IMR-90 (cell line): ENCODE measurements around the gene ECSIT. TPM values are rescaled to one million over a fixed set of nuclear protein-coding genes. Genes with fewer than 3 reads are reported as not detected.

ENCODE experiments used
- ATAC-seq: fragments of 200-7000 bp; cut with Tn5 transposase; 2 replicates; pipeline ENCODE4 v1.9.1; 2020; ENCODE audit warnings: low read depth, mild to moderate bottlenecking, moderate library complexity
- BruUV-seq: library from RNA; stranded (reverse); fragments of 400-500 nt; replicated peaks from 2 replicates; lab custom pipeline; 2021; lab: Mats Ljungman, UMichigan
- CTCF ChIA-PET: fragments of 300-600 bp; formaldehyde crosslinking; extraction: SDS; loops from one replicate; lab custom pipeline; 2021; ENCODE audit warnings: antibody characterized with exemption; lab: Yijun Ruan, JAX
- POLR2A ChIA-PET: fragments of 300-600 bp; sonication (Branson Sonifier 250); formaldehyde crosslinking; loops from one replicate; lab custom pipeline; 2022; ENCODE audit warnings: antibody characterized with exemption; ENCODE audit not compliant: unreplicated experiment; lab: Charles Lee
- DNase-seq: peaks from one replicate; pipeline ENCODE4 v3.0.0; 2013
- H2AFZ ChIP-seq: replicated peaks from 2 replicates; pipeline ENCODE3; 2013; ENCODE audit warnings: low read length, mild to moderate bottlenecking; ENCODE audit not compliant: poor library complexity
- H2AK5ac ChIP-seq: 2 replicates; pipeline ENCODE4 v1.6.1; 2013; ENCODE audit warnings: low read depth, low read length, inconsistent platforms
- H2AK9ac ChIP-seq: replicated peaks from 2 replicates; pipeline ENCODE3; 2013; ENCODE audit warnings: mild to moderate bottlenecking, low read depth, low read length, moderate library complexity; ENCODE audit not compliant: poor library complexity
- H2BK120ac ChIP-seq: 2 replicates; pipeline ENCODE4 v1.6.1; 2013; ENCODE audit warnings: low read depth, low read length, inconsistent platforms
- H2BK15ac ChIP-seq: 3 replicates; pipeline ENCODE4 v1.6.1; 2013; ENCODE audit warnings: low read depth, low read length, inconsistent platforms
- H2BK20ac ChIP-seq: 2 replicates; pipeline ENCODE4 v1.6.1; 2013; ENCODE audit warnings: low read depth, mild to moderate bottlenecking, inconsistent platforms, low read length, moderate library complexity
- H2BK5ac ChIP-seq: 2 replicates; pipeline ENCODE4 v1.6.1; 2013; ENCODE audit warnings: mild to moderate bottlenecking, low read depth, low read length, inconsistent platforms; ENCODE audit not compliant: poor library complexity, severe bottlenecking
- H3K14ac ChIP-seq: replicated peaks from 2 replicates; pipeline ENCODE4 v1.6.1; 2013; ENCODE audit warnings: low read depth, low read length, inconsistent platforms
- H3K18ac ChIP-seq: 2 replicates; pipeline ENCODE4 v1.6.1; 2013; ENCODE audit warnings: low read depth, low read length, control low read depth
- H3K23ac ChIP-seq: 2 replicates; pipeline ENCODE4 v1.6.1; 2013; ENCODE audit warnings: low read depth, low read length, inconsistent platforms
- H3K27ac ChIP-seq: 2 replicates; pipeline ENCODE4 v1.5.1; 2013; ENCODE audit warnings: mild to moderate bottlenecking, control low read depth, low read length; ENCODE audit not compliant: insufficient read depth
- H3K27me3 ChIP-seq: 2 replicates; pipeline ENCODE4 v1.6.1; 2013; ENCODE audit warnings: low read length; ENCODE audit not compliant: control insufficient read depth, insufficient read depth
- H3K36me3 ChIP-seq: 2 replicates; pipeline ENCODE4 v1.6.1; 2013; ENCODE audit warnings: low read length, mixed read lengths; ENCODE audit not compliant: control insufficient read depth, insufficient read depth
- H3K4ac ChIP-seq: 2 replicates; pipeline ENCODE4 v1.6.1; 2013; ENCODE audit warnings: low read depth, low read length, inconsistent platforms
- H3K4me1 ChIP-seq: 2 replicates; pipeline ENCODE4 v1.6.1; 2013; ENCODE audit warnings: low read length, mixed read lengths; ENCODE audit not compliant: control insufficient read depth, insufficient read depth
- H3K4me2 ChIP-seq: 2 replicates; pipeline ENCODE4 v1.6.1; 2013; ENCODE audit warnings: low read depth, mild to moderate bottlenecking, control low read depth, low read length, moderate library complexity
- H3K4me3 ChIP-seq: 2 replicates; pipeline ENCODE4 v1.5.1; 2013; ENCODE audit warnings: low read depth, mild to moderate bottlenecking, control low read depth, low read length, moderate library complexity; ENCODE audit not compliant: insufficient read depth
- H3K56ac ChIP-seq: 2 replicates; pipeline ENCODE4 v1.6.1; 2013; ENCODE audit warnings: low read length, inconsistent platforms; ENCODE audit not compliant: insufficient read depth; ENCODE audit errors: extremely low read depth
- H3K79me1 ChIP-seq, 2 experiments: 2 replicates each; pipeline ENCODE4 v1.6.1; 2013; ENCODE audit warnings: low read length in 2 of 2, inconsistent platforms in 1 of 2, low read depth in 1 of 2
- H3K9ac ChIP-seq: 2 replicates; pipeline ENCODE4 v1.6.1; 2013; ENCODE audit warnings: low read depth, low read length, control low read depth
- H3K9me1 ChIP-seq: 2 replicates; pipeline ENCODE4 v1.6.1; 2013; ENCODE audit warnings: low read length, inconsistent platforms; ENCODE audit not compliant: insufficient read depth
- H3K9me3 ChIP-seq: 2 replicates; pipeline ENCODE4 v1.6.1; 2013; ENCODE audit warnings: low read length; ENCODE audit not compliant: control insufficient read depth, insufficient read depth
- H4K20me1 ChIP-seq: 2 replicates; pipeline ENCODE4 v1.6.1; 2013; ENCODE audit warnings: low read length, inconsistent platforms; ENCODE audit not compliant: insufficient read depth
- H4K5ac ChIP-seq: 2 replicates; pipeline ENCODE4 v1.6.1; 2013; ENCODE audit warnings: mild to moderate bottlenecking, low read depth, low read length, control low read depth
- H4K8ac ChIP-seq, 2 experiments: 2 replicates each; pipeline ENCODE4 v1.6.1; 2013; ENCODE audit warnings: low read depth in 2 of 2, low read length in 2 of 2, control low read depth in 1 of 2, inconsistent platforms in 1 of 2
- H4K91ac ChIP-seq: 2 replicates; pipeline ENCODE4 v1.6.1; 2013; ENCODE audit warnings: low read depth, low read length, inconsistent platforms; ENCODE audit not compliant: insufficient read depth
- BHLHE40 ChIP-seq: fragments of 150-350 bp; IDR thresholded peaks from 2 replicates; pipeline ENCODE4 v1.6.1; 2016; ENCODE audit warnings: mild to moderate bottlenecking, low read depth, low read length
- CEBPB ChIP-seq: IDR thresholded peaks from 2 replicates; pipeline ENCODE4 v1.6.1; 2012; ENCODE audit warnings: low read depth, low read length, improper control_type of control experiment
- CHD1 ChIP-seq: IDR thresholded peaks from 2 replicates; pipeline ENCODE4 v1.6.1; 2012; ENCODE audit warnings: low read depth, low read length, improper control_type of control experiment
- CTCF ChIP-seq: conservative IDR thresholded peaks from 2 replicates; pipeline ENCODE4 v1.5.1; 2012; ENCODE audit warnings: mild to moderate bottlenecking, low read depth, low read length, improper control_type of control experiment
- ELK1 ChIP-seq: fragments of 150-350 bp; IDR thresholded peaks from 2 replicates; pipeline ENCODE4 v1.6.1; 2016; ENCODE audit warnings: low read depth, mild to moderate bottlenecking, low read length, moderate library complexity, borderline replicate concordance
- MAFK ChIP-seq: IDR thresholded peaks from 2 replicates; pipeline ENCODE4 v1.6.1; 2012; ENCODE audit warnings: low read depth, low read length, improper control_type of control experiment
- MAZ ChIP-seq: IDR thresholded peaks from 2 replicates; pipeline ENCODE4 v1.6.1; 2012; ENCODE audit warnings: low read depth, mild to moderate bottlenecking, low read length, improper control_type of control experiment, moderate library complexity, borderline replicate concordance
- MXI1 ChIP-seq: IDR thresholded peaks from 2 replicates; pipeline ENCODE4 v1.6.1; 2012; ENCODE audit warnings: low read depth, mild to moderate bottlenecking, low read length, moderate library complexity, borderline replicate concordance
- NFE2L2 ChIP-seq: fragments of 150-350 bp; IDR thresholded peaks from 2 replicates; pipeline ENCODE4 v1.6.1; 2016; ENCODE audit warnings: low read depth, mild to moderate bottlenecking, low read length
- POLR2A ChIP-seq: IDR thresholded peaks from 2 replicates; pipeline ENCODE4 v1.6.1; 2012; ENCODE audit warnings: mild to moderate bottlenecking, low read depth, low read length
- RCOR1 ChIP-seq: IDR thresholded peaks from 2 replicates; pipeline ENCODE4 v1.6.1; 2012; ENCODE audit warnings: mild to moderate bottlenecking, low read length, improper control_type of control experiment; ENCODE audit not compliant: insufficient replicate concordance
- RFX5 ChIP-seq: IDR thresholded peaks from 2 replicates; pipeline ENCODE4 v1.8.0; 2012; ENCODE audit warnings: low read depth, mild to moderate bottlenecking, low read length, moderate library complexity
- SMC3 ChIP-seq: fragments of 150-350 bp; IDR thresholded peaks from 2 replicates; pipeline ENCODE4 v1.6.1; 2016; ENCODE audit warnings: low read depth, mild to moderate bottlenecking, antibody characterized with exemption, low read length, moderate library complexity
- USF2 ChIP-seq: fragments of 150-350 bp; IDR thresholded peaks from 2 replicates; pipeline ENCODE4 v1.6.1; 2017; ENCODE audit warnings: mild to moderate bottlenecking, antibody characterized with exemption, low read length, low read depth
- WGBS, 2 experiments: methylation state at CpG; one replicate each; pipeline versions ENCODE4 v1.1.5 to v1.1.7; 2013; ENCODE audit warnings: missing lambda C conversion rate in 2 of 2; ENCODE audit not compliant: insufficient read length in 1 of 2; ENCODE audit errors: extremely low coverage in 2 of 2; 5-methylcytosine and 5-hydroxymethylcytosine counted together
- dilution Hi-C: fragments of 300-500 bp; cut with HindIII; formaldehyde crosslinking; loops from one replicate; pipeline ENCODE4 v1.14.3; 2018; ENCODE audit warnings: low sequenced_read_pairs; ENCODE audit not compliant: unreplicated experiment
- in situ Hi-C: fragments of 300-500 bp; cut with MboI; formaldehyde crosslinking; loops from 3 replicates; pipeline ENCODE4 v1.14.3; 2019; ENCODE audit warnings: low sequenced_read_pairs, inconsistent platforms, mixed read lengths
- intact Hi-C: fragments of 100-400 bp; cut with micrococcal nuclease; formaldehyde crosslinking; loops from 2 replicates; pipeline ENCODE4 v1.10.0; 2022
- polyA plus RNA-seq, 3 experiments: library from polyadenylated mRNA; depleted of rRNA; stranded (reverse); fragments of >200 nt; gene quantifications; 2 replicates each; pipeline ENCODE4 v1.2.3, GENCODE V29; 2012; ENCODE audit warnings: low replicate concordance in 1 of 3
- total RNA-seq: library from RNA; depleted of rRNA; stranded (reverse); fragments of >200 nt; gene quantifications from 2 replicates; pipeline ENCODE4 v1.2.3, GENCODE V29; 2012

Gene ECSIT
- total and polyA plus RNA-seq, 2 of the 4 experiments (the other 2 are of a cell fraction), result 30.5 to 42.3 TPM

- ATAC-seq, result no peak
- 81% methylated on average over 5 of the region's 9 CpGs; no CpG with 5 or more reads in 1 of the 2 experiments for WGBS, 2 experiments
Observed at GRCh38 chr19:11574689-11575088, 45.8 kb upstream of the ECSIT start.

More at GRCh38 chr19:11574689-11575088, 45.8 kb upstream of the ECSIT start:
- ChIA-PET POLR2A (no interaction called here), CTCF (no interaction called here)
- no peak for DNase-seq
- Histone ChIP-seq H2AK9ac (no peak overlapping the region), H3K27ac (no peak overlapping the region), H3K56ac (no peak overlapping the region), H3K4me2 (no peak overlapping the region), H3K9me3 (no peaks in the 10 kb centered on the region), H3K23ac (no peak overlapping the region), H2BK20ac (no peak overlapping the region), H3K4me3 (no peak overlapping the region), H3K79me1 (no peaks in the 10 kb centered on the region), H3K18ac (no peak overlapping the region), H3K9ac (no peak overlapping the region), H4K8ac (no peak overlapping the region), H3K14ac (no peak overlapping the region), H2BK5ac (no peak overlapping the region), H3K9me1 (no peaks in the 10 kb centered on the region; the same call in 1 of the 2 replicates), H2BK120ac (no peak overlapping the region), H4K20me1 (no peaks in the 10 kb centered on the region), H3K36me3 (no peaks in the 10 kb centered on the region), H2BK15ac (no peak overlapping the region), H4K5ac (no peak overlapping the region), H4K91ac (no peak overlapping the region), H2AFZ (no peak overlapping the region), H3K4ac (no peak overlapping the region), H2AK5ac (no peak overlapping the region), H3K27me3 (peaks cover 3% of the 10 kb centered on the region; the same call in 1 of the 2 replicates), H3K4me1 (peaks cover 4% of the 10 kb centered on the region)
- no TSS peak for BruUV-seq
- intact Hi-C loops (no loop called here), in situ Hi-C loops (no loop called here), dilution Hi-C loops (no loop called here)
- TF ChIP-seq MAFK (no peak), USF2 (no peak), RFX5 (no peak), POLR2A (no peak), SMC3 (no peak), ELK1 (no peak), RCOR1 (no peak), MAZ (no peak), CTCF (no peak), CEBPB (no peak), MXI1 (no peak), NFE2L2 (no peak), CHD1 (no peak), BHLHE40 (no peak)
